Activated naive CD4-positive, alpha-beta T cell treated with anti-CD3 and anti-CD28 coated beads, Interleukin-2, amount 50 U/mL, for 72 hours (primary cell): ENCODE measurements around the gene SLC9A9. TPM values are rescaled to one million over a fixed set of nuclear protein-coding genes. Genes with fewer than 3 reads are reported as not detected.
"Not testable (repeated sequence)": the region's sequence is repeated elsewhere in the genome, so short reads cannot be mapped to it uniquely, and the experiment has no call there.

Source experiments
- ATAC-seq, 2 donors: fragments of 150-1000 bp; cut with Tn5 transposase; 2 replicates each; pipeline ENCODE4 v1.10.0; 2021; ENCODE audit warnings: mild to moderate bottlenecking in 2 of 2, moderate library complexity in 2 of 2
- DNase-seq, 2 donors: peaks; one replicate each; pipeline ENCODE4 v3.0.0; 2021 to 2022; ENCODE audit warnings: low spot score in 2 of 2
- H3K27ac Mint-ChIP-seq, 2 donors: one replicate each; pipeline ENCODE4 v1.8.0; 2022; ENCODE audit warnings: mild to moderate bottlenecking in 2 of 2, mixed read lengths in 2 of 2
- H3K36me3 Mint-ChIP-seq, 2 donors: one replicate each; pipeline ENCODE4 v1.8.0; 2022; ENCODE audit warnings: mixed read lengths in 2 of 2
- H3K9me3 Mint-ChIP-seq, 2 donors: one replicate each; pipeline ENCODE4 v1.8.0; 2022; ENCODE audit warnings: mixed read lengths in 2 of 2
- total RNA-seq, 2 donors: library from RNA; stranded (reverse); gene quantifications; one replicate each; pipeline ENCODE4 v1.2.3, GENCODE V29; 2022

Gene SLC9A9
- total RNA-seq, 2 donors from 2014 or later, result 2.3 to 2.5 TPM

- ATAC-seq, H3K9me3 Mint-ChIP-seq, DNase-seq, H3K36me3 Mint-ChIP-seq, H3K27ac Mint-ChIP-seq: not testable (repeated sequence)
Observed at GRCh38 chr3:143517131-143517530, 331.1 kb downstream of the SLC9A9 start.

- no peak for ATAC-seq
- H3K36me3 Mint-ChIP-seq, result peaks cover 0 to 4% of the 10 kb centered on the region in 2 donors
- no peak overlapping the region for H3K27ac Mint-ChIP-seq
- H3K9me3 Mint-ChIP-seq, result no peaks in the 10 kb centered on the region
- no peak for DNase-seq
Observed at GRCh38 chr3:143514874-143515273, 333.4 kb downstream of the SLC9A9 start.

- H3K36me3 Mint-ChIP-seq, result peaks cover 0 to 4% of the 10 kb centered on the region in 2 donors
- no peak for ATAC-seq
- no peak overlapping the region for H3K27ac Mint-ChIP-seq
Observed at GRCh38 chr3:143514109-143514508, 334.2 kb downstream of the SLC9A9 start.

GRCh38 chr3:143511174-143511879 is 336.9 kb downstream of the SLC9A9 start:
- Mint-ChIP-seq H3K36me3 (no peaks in the 10 kb centered on the region), H3K27ac (no peak overlapping the region), H3K9me3 (no peaks in the 10 kb centered on the region)
- DNase-seq (no peak), ATAC-seq (no peak)

More at GRCh38 chr3:143514109-143514508, 334.2 kb downstream of the SLC9A9 start:
- no peaks in the 10 kb centered on the region for H3K9me3 Mint-ChIP-seq
- no peak for DNase-seq

- DNase-seq, result no peak
- Mint-ChIP-seq H3K36me3 (no peaks in the 10 kb centered on the region), H3K27ac (peak overlapping the region in 1 of 2 donors; percentile 60), H3K9me3 (no peaks in the 10 kb centered on the region)
- ATAC-seq, result no peak
Observed at GRCh38 chr3:143510601-143511000, 337.7 kb downstream of the SLC9A9 start.

GRCh38 chr3:143507735-143508580 is 340.3 kb downstream of the SLC9A9 start:
- DNase-seq (no peak), ATAC-seq (no peak)
- no peak overlapping the region for H3K27ac Mint-ChIP-seq
- H3K9me3 Mint-ChIP-seq, result no peaks in the 10 kb centered on the region
- no peaks in the 10 kb centered on the region for H3K36me3 Mint-ChIP-seq

- H3K27ac Mint-ChIP-seq, result no peak overlapping the region
- no peaks in the 10 kb centered on the region for H3K36me3 Mint-ChIP-seq
- ATAC-seq (no peak), DNase-seq (no peak)
- H3K9me3 Mint-ChIP-seq, result no peaks in the 10 kb centered on the region
Observed at GRCh38 chr3:143506190-143506589, 342.1 kb downstream of the SLC9A9 start.

- Mint-ChIP-seq H3K9me3 (no peaks in the 10 kb centered on the region), H3K36me3 (no peaks in the 10 kb centered on the region)
- no peak for ATAC-seq
Observed at GRCh38 chr3:143503325-143503885, 344.9 kb downstream of the SLC9A9 start.

GRCh38 chr3:143502081-143502480 is 346.2 kb downstream of the SLC9A9 start:
- Mint-ChIP-seq H3K9me3 (no peaks in the 10 kb centered on the region), H3K36me3 (no peaks in the 10 kb centered on the region), H3K27ac (no peak overlapping the region)
- DNase-seq (no peak), ATAC-seq (no peak)

More at GRCh38 chr3:143503325-143503885, 344.9 kb downstream of the SLC9A9 start:
- no peak for DNase-seq
- H3K27ac Mint-ChIP-seq, result no peak overlapping the region

- H3K9me3 Mint-ChIP-seq, result peaks cover 0 to 5% of the 10 kb centered on the region in 2 donors
- no peak for ATAC-seq
- H3K36me3 Mint-ChIP-seq, result peaks cover 0 to 2% of the 10 kb centered on the region in 2 donors
- no peak for DNase-seq
- H3K27ac Mint-ChIP-seq, result no peak overlapping the region
Observed at GRCh38 chr3:143497382-143497781, 350.9 kb downstream of the SLC9A9 start.

GRCh38 chr3:143496191-143496590 is 352.1 kb downstream of the SLC9A9 start:
- ATAC-seq (no peak), DNase-seq (no peak)
- peaks cover 0 to 5% of the 10 kb centered on the region in 2 donors for H3K9me3 Mint-ChIP-seq
- peak overlapping the region in 1 of 2 donors; percentile 33 for H3K27ac Mint-ChIP-seq
- peaks cover 0 to 5% of the 10 kb centered on the region in 2 donors for H3K36me3 Mint-ChIP-seq

GRCh38 chr3:143495527-143495926 is 352.7 kb downstream of the SLC9A9 start:
- Mint-ChIP-seq H3K9me3 (peaks cover 0 to 5% of the 10 kb centered on the region in 2 donors), H3K36me3 (peaks cover 0 to 5% of the 10 kb centered on the region in 2 donors), H3K27ac (no peak overlapping the region)
- DNase-seq (no peak), ATAC-seq (no peak)

- no peaks in the 10 kb centered on the region for H3K36me3 Mint-ChIP-seq
Observed at GRCh38 chr3:143486611-143487010, 361.7 kb downstream of the SLC9A9 start.

GRCh38 chr3:143484846-143485512 is 363.3 kb downstream of the SLC9A9 start:
- no peak for ATAC-seq
- DNase-seq, result no peak
- Mint-ChIP-seq H3K9me3 (no peaks in the 10 kb centered on the region), H3K27ac (no peak overlapping the region), H3K36me3 (no peaks in the 10 kb centered on the region)

More at GRCh38 chr3:143486611-143487010, 361.7 kb downstream of the SLC9A9 start:
- DNase-seq, result no peak
- no peak for ATAC-seq
- Mint-ChIP-seq H3K9me3 (no peaks in the 10 kb centered on the region), H3K27ac (no peak overlapping the region)

GRCh38 chr3:143483214-143483613 is 365.1 kb downstream of the SLC9A9 start:
- DNase-seq (no peak), ATAC-seq (no peak)
- H3K27ac Mint-ChIP-seq, result no peak overlapping the region
- H3K9me3 Mint-ChIP-seq, result no peaks in the 10 kb centered on the region
- no peaks in the 10 kb centered on the region for H3K36me3 Mint-ChIP-seq
